ENCODE results near the gene CERS4.
"Not testable (repeated sequence)": the region's sequence is repeated elsewhere in the genome, so short reads cannot be mapped to it uniquely, and the experiment has no call there.

The CERS4 gene

DNA sequence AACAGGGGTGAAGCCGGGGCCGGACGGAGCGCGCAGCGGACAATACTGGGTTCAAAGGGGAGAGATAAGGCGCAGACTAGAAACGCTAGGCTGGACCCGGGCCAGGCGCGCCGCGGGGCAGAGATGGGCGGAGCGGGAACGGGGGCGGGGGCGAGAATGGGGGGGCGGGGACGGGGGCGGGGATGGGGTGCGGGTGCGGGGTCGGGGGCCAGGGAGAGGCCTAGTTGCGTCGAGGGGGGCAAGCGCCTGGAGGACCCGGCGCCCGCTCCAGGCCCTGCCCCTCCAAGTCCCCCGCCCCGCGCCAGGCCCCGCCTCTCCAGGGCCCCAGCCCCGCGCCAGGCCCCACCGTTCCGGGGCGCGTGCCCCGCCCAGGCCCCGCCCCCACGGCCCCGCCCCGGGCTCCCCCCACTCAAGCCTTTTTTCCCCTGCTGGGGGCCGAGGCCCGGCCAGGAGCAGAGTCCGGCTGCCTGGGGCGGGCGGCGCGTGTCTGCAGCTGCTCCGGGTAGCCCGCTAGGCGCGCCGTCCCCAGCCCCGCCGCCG lies at the start of gene CERS4:
Gene CERS4 (plus strand): TSS at position 449 of the 540 bp plus-strand sequence. CDS start 41,707 bp downstream, outside the sequence.
- DNase-seq (ENCODE audit: low read depth in 2 of 2), result peak; percentile 52 to 70

- peak; percentile 28 to 35 for DNase-seq (ENCODE audit: low read depth in 2 of 2)
Measured at GRCh38 chr19:8161135-8161646, 48.0 kb upstream of the CERS4 start.

DNA sequence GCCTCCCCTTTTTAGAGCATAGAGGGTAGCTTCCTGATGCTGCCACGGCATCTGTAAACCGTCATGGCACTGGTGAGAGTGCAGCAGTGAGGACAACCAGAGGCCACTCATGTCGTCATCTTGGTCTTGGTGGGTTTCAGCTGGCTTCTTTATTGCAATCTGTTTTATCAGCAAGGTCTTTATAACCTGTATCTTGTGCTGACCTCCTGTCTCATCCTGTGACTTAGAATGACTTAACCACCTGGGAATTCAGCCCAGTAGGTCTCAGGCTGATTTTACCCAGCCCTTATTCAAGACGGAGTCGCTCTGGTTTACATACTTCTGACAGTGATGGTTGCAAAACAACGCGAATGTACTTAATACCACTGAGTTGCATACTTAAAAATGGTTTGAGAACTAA lies 45.4 kb upstream of the CERS4 start:
- DNase-seq (ENCODE audit: low read depth in 2 of 2), result no peak

DNA sequence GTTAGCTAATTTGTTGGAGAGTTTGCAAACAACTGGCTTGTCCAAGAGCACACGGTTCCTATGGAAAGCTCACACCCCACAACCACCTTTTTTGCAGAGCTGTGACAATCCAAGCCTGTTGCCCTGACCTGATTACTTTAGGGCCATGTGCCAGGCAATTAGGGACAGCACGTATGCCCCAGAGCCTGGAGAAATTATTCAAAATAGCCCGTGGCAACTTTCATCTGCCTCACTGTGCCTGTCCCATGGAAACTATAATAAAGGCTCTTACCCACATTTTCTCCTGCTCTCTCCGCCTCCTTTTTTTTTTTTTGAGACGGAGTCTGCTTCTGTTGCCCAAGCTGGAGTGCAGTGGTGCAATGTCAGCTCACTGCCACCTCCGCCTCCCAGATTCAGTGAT lies 41.2 kb upstream of the CERS4 start:
- DNase-seq (ENCODE audit: low read depth in 2 of 2), result no peak

DNA sequence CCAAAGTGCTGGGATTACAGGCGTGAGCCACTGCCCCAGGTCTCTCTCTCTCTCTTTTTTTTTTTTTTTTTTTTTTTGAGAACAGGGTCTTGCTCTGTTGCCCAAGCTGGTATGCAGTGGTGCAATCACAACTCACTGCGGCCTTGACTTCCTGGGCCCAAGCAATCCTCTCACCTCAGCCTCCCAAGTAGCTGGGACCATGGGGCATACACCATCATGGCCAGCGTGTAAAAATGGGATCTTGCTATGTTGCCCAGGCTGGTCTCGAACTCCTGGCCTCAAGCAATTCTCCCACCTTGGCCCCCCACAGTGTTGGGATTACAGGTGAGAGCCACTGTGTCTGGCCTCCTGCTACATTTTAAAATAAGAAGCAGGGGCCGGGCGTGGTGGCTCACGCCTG lies 40.6 kb upstream of the CERS4 start:
- DNase-seq (ENCODE audit: low read depth in 2 of 2), result no peak

DNA sequence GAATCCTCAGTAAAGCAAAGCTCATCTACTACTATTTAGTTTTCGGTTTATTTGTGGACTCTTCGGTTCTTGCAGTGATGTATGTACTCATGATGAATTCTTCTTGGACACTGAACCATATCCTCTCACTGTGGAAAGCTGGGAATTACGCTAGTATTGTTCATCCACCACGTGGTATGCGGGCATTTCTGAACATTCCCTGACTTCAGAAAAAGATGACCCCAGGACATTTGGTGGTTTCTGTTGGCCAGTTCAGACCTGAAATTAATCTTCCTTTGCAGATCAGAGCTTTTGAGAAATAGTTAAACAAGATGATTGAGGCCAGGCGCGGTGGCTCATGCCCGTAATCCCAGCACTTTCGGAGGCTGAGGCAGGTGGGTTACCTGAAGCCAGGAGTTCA lies 34.5 kb upstream of the CERS4 start:
- no peak for DNase-seq (ENCODE audit: low read depth in 2 of 2)

DNA sequence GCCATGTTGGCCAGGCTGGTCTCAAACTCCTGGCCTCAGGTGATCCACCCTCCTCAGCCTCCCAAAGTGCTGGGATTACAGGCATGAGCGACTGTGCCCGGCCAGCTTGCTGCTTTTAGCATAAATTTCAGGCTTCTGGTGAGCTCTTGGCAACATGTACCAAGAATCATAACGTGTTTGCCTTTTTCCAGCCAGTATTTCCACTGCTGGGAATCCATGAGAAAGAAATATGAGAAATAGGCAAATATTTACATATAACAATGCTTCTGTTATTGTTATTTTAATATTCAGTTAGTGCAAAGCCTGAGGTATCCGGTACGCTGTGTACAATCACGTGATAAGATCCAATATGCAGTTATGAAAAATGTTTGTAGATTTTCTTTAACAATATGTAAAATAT lies 29.2 kb upstream of the CERS4 start:
- DNase-seq (ENCODE audit: low read depth in 2 of 2), result no peak

DNA sequence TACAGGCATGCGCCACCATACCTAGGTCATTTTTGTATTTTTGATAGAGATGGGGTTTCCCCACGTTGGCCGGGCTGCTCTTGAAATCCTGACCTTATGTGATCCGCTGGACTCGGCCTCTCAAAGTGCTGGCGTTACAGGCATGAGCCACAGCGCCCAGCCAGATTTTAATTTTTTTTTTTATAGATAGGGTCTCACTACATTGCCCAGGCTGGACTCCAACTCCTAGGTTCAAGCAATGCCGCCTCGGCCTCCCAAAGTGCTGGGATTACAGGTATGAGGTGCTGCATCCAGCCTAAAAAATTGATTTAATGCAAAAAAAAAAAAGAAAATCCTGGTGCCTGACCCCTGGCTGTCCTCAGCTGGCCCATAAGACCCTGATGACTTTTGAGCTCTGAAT lies 24.9 kb upstream of the CERS4 start:
- no peak for DNase-seq (ENCODE audit: low read depth in 2 of 2)

DNA sequence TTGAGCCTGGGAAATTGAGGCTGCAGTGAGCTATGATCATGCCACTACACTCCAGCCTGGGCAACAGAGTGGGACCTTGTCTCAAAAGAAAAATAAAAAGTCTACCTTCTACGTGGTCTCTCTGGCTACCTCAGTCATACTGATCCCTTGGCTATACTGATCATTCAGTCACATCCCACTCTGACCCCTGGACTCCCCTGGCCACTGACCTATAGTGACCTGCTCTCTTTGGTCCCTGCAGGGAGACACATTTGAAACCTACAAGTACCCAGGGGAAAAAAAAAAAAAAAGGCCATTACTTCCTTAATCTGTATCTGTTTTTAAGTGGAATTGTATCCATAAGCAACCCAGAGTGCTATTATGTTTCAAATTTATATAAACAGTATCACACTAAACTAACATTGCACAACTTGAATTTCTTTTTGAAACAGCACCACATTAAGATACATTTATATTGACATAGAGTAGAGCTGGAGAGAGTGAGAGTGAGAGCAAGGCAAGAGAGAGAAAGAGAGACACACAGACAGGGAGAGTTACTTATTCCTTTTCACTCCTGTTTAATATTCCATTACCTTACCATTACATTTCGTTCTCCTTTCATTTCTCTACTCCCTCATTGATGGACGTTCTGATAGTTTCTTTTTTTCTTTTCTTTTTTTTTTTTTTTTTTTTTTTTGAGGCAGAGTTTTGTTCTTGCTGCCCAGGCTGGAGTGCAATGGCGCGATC lies 23.7 kb upstream of the CERS4 start:
- DNase-seq (ENCODE audit: low read depth in 2 of 2), result no peak

- DNase-seq (ENCODE audit: low read depth in 2 of 2), result no peak
Measured at GRCh38 chr19:8192221-8192820, 16.8 kb upstream of the CERS4 start.

GRCh38 chr19:8194528-8195267 lies 14.5 kb upstream of the CERS4 start:
- no peak for DNase-seq (ENCODE audit: low read depth in 2 of 2)

- no peak for DNase-seq (ENCODE audit: low read depth in 2 of 2)
Measured at GRCh38 chr19:8196271-8196927, 12.8 kb upstream of the CERS4 start.

- DNase-seq (ENCODE audit: low read depth in 2 of 2), result not testable (repeated sequence)
Measured at GRCh38 chr19:8203288-8204120, 5.7 kb upstream of the CERS4 start.

DNA sequence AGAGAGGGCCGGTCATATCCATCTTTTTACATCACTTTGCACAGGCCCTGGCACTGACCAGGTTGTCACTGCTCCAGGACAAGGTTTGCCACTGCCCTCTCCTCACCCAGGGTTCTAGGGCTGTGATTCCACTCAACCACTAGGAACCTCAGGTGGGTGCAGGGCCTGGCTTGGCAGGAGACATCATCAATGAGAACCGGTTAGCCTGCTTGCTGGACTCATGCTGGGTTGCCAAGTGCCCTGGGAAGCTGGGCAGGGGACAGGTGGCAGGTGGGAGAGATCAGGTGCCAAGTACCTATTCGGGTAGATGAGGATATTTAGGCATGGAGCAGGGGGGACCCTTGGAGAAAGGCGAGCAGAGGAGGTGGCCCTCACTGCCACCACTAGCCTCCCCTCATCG lies 4.2 kb upstream of the CERS4 start:
- no peak for DNase-seq (ENCODE audit: low read depth in 2 of 2)

GRCh38 chr19:8206147-8207087 lies 2.8 kb upstream of the CERS4 start:
- no peak for DNase-seq (ENCODE audit: low read depth in 2 of 2)

GRCh38 chr19:8207326-8207725 lies 1.8 kb upstream of the CERS4 start:
- not testable (repeated sequence) for DNase-seq (ENCODE audit: low read depth in 2 of 2)

- DNase-seq (ENCODE audit: low read depth in 2 of 2), result no peak
Measured at GRCh38 chr19:8208119-8208921, 850 bp upstream of the CERS4 start.

GRCh38 chr19:8209462-8210378 lies 550 bp downstream of the CERS4 start:
- DNase-seq (ENCODE audit: low read depth in 2 of 2), result peak; percentile 39 to 69
